Upper lobe of left lung (tissue), 6 donors: ENCODE data around the gene CPB2. TPM values are rescaled to one million over a fixed set of nuclear protein-coding genes. Genes with fewer than 3 reads are reported as not detected.

ENCODE experiments used
- ATAC-seq, 2 donors: fragments of 200-7000 bp; cut with Tn5 transposase; one replicate each; pipeline ENCODE4 v1.9.1; 2022; ENCODE audit warnings: mild to moderate bottlenecking in 2 of 2, moderate library complexity in 2 of 2; ENCODE audit not compliant: low FRiP score in 2 of 2
- DNase-seq, 2 donors: peaks; one replicate each; pipeline ENCODE4 v3.0.0-alpha.2; 2019 to 2020
- H3K27ac ChIP-seq, 4 donors: fragments of 200-600 bp; sonication (generic); one replicate each; pipeline ENCODE4 v1.5.1; 2016 to 2019
- H3K27me3 ChIP-seq, 4 donors: fragments of 200-600 bp; sonication (generic); one replicate each; pipeline ENCODE4 v1.5.1; 2017 to 2019
- H3K36me3 ChIP-seq, 4 donors: fragments of 200-600 bp; sonication (generic); one replicate each; pipeline ENCODE4 v1.5.1; 2016 to 2019
- H3K4me1 ChIP-seq, 4 donors: fragments of 200-600 bp; sonication (generic); one replicate each; pipeline ENCODE4 v1.5.1; 2018 to 2019
- H3K4me3 ChIP-seq, 4 donors: fragments of 200-600 bp; sonication (generic); one replicate each; pipeline ENCODE4 v1.5.1; 2017 to 2019; ENCODE audit warnings: mild to moderate bottlenecking in 2 of 4, moderate library complexity in 1 of 4
- H3K9me3 ChIP-seq, 4 donors: fragments of 200-600 bp; sonication (generic); one replicate each; pipeline ENCODE4 v1.5.1; 2018 to 2019
- CTCF ChIP-seq, 6 experiments: fragments of 450-650 bp in 4 of 6; fragments of 200-600 bp in 2 of 6; sonication (generic) in 2 of 6; IDR thresholded peaks; one replicate each; pipeline ENCODE4 v1.5.1; 2016 to 2019; ENCODE audit warnings: antibody characterized with exemption in 6 of 6
- EP300 ChIP-seq, 4 donors: sonication (generic); formaldehyde crosslinking; IDR thresholded peaks; one replicate each; pipeline ENCODE4 v1.5.1; 2017; ENCODE audit warnings: antibody characterized with exemption in 4 of 4, control low read depth in 2 of 4
- POLR2A ChIP-seq, 4 donors: fragments of 450-650 bp; IDR thresholded peaks; one replicate each; pipeline ENCODE4 v1.5.1; 2016 to 2017; ENCODE audit warnings: antibody characterized with exemption in 4 of 4, mild to moderate bottlenecking in 2 of 4
- POLR2AphosphoS5 ChIP-seq, 2 donors: sonication (generic); formaldehyde crosslinking; IDR thresholded peaks; one replicate each; pipeline ENCODE4 v1.5.1; 2017; ENCODE audit warnings: antibody characterized with exemption in 2 of 2
- WGBS, 2 donors: methylation state at CpG; one replicate each; pipeline ENCODE4 v1.1.5; 2017 to 2018; 5-methylcytosine and 5-hydroxymethylcytosine counted together
- total RNA-seq, 6 donors: library from RNA; depleted of rRNA in 4 of 6; stranded (reverse); fragments of >200 nt in 4 of 6; gene quantifications; one replicate each; pipeline versions ENCODE4 v1.1.0 to v1.2.1, GENCODE V29; 2016 to 2021
- donor health status: DM: no; HTN: no; CAD: no; lungs with moderate emphysema.
- donor health status: DM: no; HTN: yes; CAD: no; lungs with severe emphysema.

Gene CPB2
- total RNA-seq, 6 donors from 2014 or later = 2.1 to 114 (median 21.3) TPM

GRCh38 chr13:46053162-46054012 lies 51.4 kb downstream of the CPB2 start:
- Histone ChIP-seq H3K36me3 (no peaks in the 10 kb centered on the region), H3K9me3 (no peaks in the 10 kb centered on the region), H3K27ac (peak overlapping the region; percentile 91 to 99 (median 96)), H3K4me3 (peak overlapping the region; percentile 5 to 89 (median 64)), H3K4me1 (peaks cover 20 to 22% (median 21%) of the 10 kb centered on the region in 4 donors), H3K27me3 (no peaks in the 10 kb centered on the region)
- ATAC-seq (no peak), DNase-seq (no peak)
- 25 to 36% methylated on average over 18 of the region's 18 CpGs for WGBS, 2 donors
- TF ChIP-seq EP300 (IDR thresholded peaks at IDR 0.05) (no peak), CTCF (IDR thresholded peaks at IDR 0.05) (no peak)

DNA sequence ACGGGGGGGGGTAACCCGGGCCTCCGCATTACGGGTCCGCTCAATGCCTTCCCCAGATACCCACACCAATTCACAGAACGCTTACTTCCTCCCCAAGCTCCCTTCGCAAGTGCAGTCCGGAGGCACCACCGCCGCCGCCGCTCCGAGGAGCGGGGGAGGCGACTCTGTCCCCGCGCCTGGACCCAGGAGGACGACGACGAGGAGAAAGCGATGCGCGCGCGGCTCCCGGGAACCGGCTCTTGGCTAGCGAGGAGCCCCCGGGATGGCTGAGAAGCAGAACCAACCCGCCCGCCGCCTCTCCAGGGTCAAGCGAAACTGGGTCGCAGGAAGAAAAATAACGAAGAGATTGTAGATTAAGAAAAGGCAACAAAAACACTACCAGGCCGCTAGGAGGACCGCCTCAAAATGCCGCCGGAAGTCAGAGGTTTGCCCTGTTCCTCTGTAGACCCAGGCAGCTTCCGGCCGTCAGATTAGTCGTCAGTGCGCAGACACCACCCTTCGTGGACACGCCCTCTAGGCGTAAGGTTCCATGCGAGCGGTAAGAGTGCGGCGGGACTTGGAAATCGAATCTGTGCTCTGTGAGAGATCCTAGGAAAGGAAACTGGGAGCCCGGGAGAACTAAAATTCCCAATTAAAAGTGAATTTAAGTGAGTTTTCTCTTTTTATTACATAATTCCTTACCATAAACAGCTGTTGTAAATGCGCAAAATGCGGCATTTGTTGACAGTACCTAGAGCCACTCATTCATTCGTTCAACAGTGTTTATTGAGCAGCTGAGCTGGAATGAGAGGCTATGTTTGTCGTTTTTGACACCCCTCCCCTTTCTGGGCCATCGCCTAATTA lies 52.3 kb downstream of the CPB2 start, which contains the start of gene ZC3H13:
Gene ZC3H13 (minus strand): TSS at position 428 of the 843 bp plus-strand sequence. CDS start 7,239 bp downstream, outside the sequence.
- H3K36me3 ChIP-seq = no peaks in the 10 kb centered on the region
- H3K4me3 ChIP-seq = peak within 1 kb of the TSS; percentile 57 to 89 (median 76)
- H3K27ac ChIP-seq = peak within 1 kb of the TSS; percentile 91 to 99 (median 96)
- no peaks in the 10 kb centered on the region for H3K27me3 ChIP-seq
- no peaks in the 10 kb centered on the region for H3K9me3 ChIP-seq
- ATAC-seq (peak; percentile 100), DNase-seq (peak; percentile 93 to 97)
- peaks cover 20 to 22% (median 21%) of the 10 kb centered on the region in 4 donors for H3K4me1 ChIP-seq
- WGBS, 2 donors = 0% methylated on average over 43 to 57 of the region's 57 CpGs
- TF ChIP-seq POLR2AphosphoS5 (IDR thresholded peaks at IDR 0.05) (peak; percentile 82 to 91), EP300 (IDR thresholded peaks at IDR 0.05) (no peak), POLR2A (IDR thresholded peaks at IDR 0.05) (peak in 2 of 4 donors; percentile 50 to 75), CTCF (IDR thresholded peaks at IDR 0.05) (peak in 4 of 6 experiments; percentile 56 to 80 (median 68))

DNA sequence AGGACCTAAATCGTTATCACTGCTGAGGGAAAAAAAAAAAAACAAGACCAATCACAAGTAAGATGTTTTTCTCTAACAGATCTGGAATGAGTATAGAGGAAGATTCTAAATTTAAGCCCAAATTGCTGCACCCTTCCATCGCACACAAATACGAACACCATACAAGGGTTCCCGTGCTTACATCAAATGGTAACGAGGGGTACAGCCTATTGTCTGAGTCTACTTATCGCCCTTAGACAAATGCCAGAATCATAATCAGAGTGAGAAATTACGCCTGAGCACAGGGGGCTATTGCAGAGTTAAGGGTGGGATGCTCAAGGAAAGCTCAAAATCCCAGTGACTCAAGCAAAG lies 52.9 kb downstream of the CPB2 start:
- Histone ChIP-seq H3K27me3 (no peaks in the 10 kb centered on the region), H3K4me3 (peak overlapping the region; percentile 57 to 89 (median 76)), H3K36me3 (no peaks in the 10 kb centered on the region), H3K27ac (peak overlapping the region; percentile 91 to 99 (median 96)), H3K4me1 (peaks cover 20 to 22% (median 21%) of the 10 kb centered on the region in 4 donors), H3K9me3 (no peaks in the 10 kb centered on the region)
- TF ChIP-seq EP300 (IDR thresholded peaks at IDR 0.05) (no peak), CTCF (IDR thresholded peaks at IDR 0.05) (no peak), POLR2AphosphoS5 (IDR thresholded peaks at IDR 0.05) (no peak), POLR2A (IDR thresholded peaks at IDR 0.05) (no peak)
- WGBS, 2 donors = 0 to 2% methylated on average over 7 of the region's 7 CpGs
- DNase-seq = no peak
- peak; percentile 39 to 45 for ATAC-seq

DNA sequence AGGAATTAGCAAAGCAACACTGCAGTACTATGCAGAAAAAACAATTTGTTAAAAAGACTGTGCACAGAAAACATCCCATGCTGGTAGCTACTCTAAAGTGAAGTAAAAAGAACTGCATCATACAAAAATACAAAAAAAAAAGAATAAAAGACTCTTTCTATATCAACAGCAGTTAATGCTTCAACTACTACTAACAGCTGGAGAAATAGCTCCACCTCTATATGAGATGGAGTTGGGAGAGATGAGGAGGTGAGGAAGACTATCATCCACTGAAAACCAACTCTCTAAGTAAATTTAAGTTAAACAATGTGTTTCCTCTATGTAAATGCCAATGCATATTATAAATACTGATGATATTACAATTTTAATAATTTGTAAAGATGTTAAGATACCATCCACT lies 54.1 kb downstream of the CPB2 start:
- H3K9me3 ChIP-seq = no peaks in the 10 kb centered on the region
- peaks cover 20 to 22% (median 21%) of the 10 kb centered on the region in 4 donors for H3K4me1 ChIP-seq
- H3K4me3 ChIP-seq = peak overlapping the region in 1 of 4 donors; percentile 57
- no peaks in the 10 kb centered on the region for H3K36me3 ChIP-seq
- TF ChIP-seq EP300 (IDR thresholded peaks at IDR 0.05) (no peak), POLR2A (IDR thresholded peaks at IDR 0.05) (no peak), CTCF (IDR thresholded peaks at IDR 0.05) (no peak)
- no peak overlapping the region for H3K27ac ChIP-seq
- ATAC-seq (no peak), DNase-seq (no peak)
- no peaks in the 10 kb centered on the region for H3K27me3 ChIP-seq
